ENCODE results near the gene PTPRG. TPM values are rescaled to one million over a fixed set of nuclear protein-coding genes. Genes with fewer than 3 reads are reported as not detected.

PTPRG gene
- total RNA-seq, 1 donor from 2014 or later, result 80.7 TPM

- Mint-ChIP-seq H3K4me3 (ENCODE audit: unreplicated experiment) (no peak overlapping the region), H3K4me1 (ENCODE audit: unreplicated experiment) (peaks cover 13% of the 10 kb centered on the region), H3K36me3 (ENCODE audit: low read depth, unreplicated experiment) (no peaks in the 10 kb centered on the region), H3K27me3 (ENCODE audit: unreplicated experiment) (no peaks in the 10 kb centered on the region), H3K27ac (ENCODE audit: unreplicated experiment) (no peak overlapping the region), H3K9me3 (ENCODE audit: unreplicated experiment) (no peaks in the 10 kb centered on the region)
- TF ChIP-seq CTCF (IDR thresholded peaks at IDR 0.05; ENCODE audit: unreplicated experiment), result no peak
- no peak for DNase-seq (ENCODE audit: low spot score)
Observed at GRCh38 chr3:61723038-61723437, 161.7 kb downstream of the PTPRG start.

GRCh38 chr3:61724183-61724582 lies 162.8 kb downstream of the PTPRG start:
- no peaks in the 10 kb centered on the region for H3K36me3 Mint-ChIP-seq (ENCODE audit: low read depth, unreplicated experiment)
- no peak overlapping the region for H3K27ac Mint-ChIP-seq (ENCODE audit: unreplicated experiment)
- DNase-seq (ENCODE audit: low spot score), result no peak
- no peak overlapping the region for H3K4me3 Mint-ChIP-seq (ENCODE audit: unreplicated experiment)
- H3K4me1 Mint-ChIP-seq (ENCODE audit: unreplicated experiment), result peaks cover 8% of the 10 kb centered on the region
- H3K27me3 Mint-ChIP-seq (ENCODE audit: unreplicated experiment), result no peaks in the 10 kb centered on the region
- no peak for TF ChIP-seq CTCF (IDR thresholded peaks at IDR 0.05; ENCODE audit: unreplicated experiment)
- no peaks in the 10 kb centered on the region for H3K9me3 Mint-ChIP-seq (ENCODE audit: unreplicated experiment)

- no peak for DNase-seq (ENCODE audit: low spot score)
- no peaks in the 10 kb centered on the region for H3K9me3 Mint-ChIP-seq (ENCODE audit: unreplicated experiment)
- no peaks in the 10 kb centered on the region for H3K36me3 Mint-ChIP-seq (ENCODE audit: low read depth, unreplicated experiment)
- H3K4me3 Mint-ChIP-seq (ENCODE audit: unreplicated experiment), result no peak overlapping the region
- no peak overlapping the region for H3K27ac Mint-ChIP-seq (ENCODE audit: unreplicated experiment)
- peaks cover 4% of the 10 kb centered on the region for H3K4me1 Mint-ChIP-seq (ENCODE audit: unreplicated experiment)
- TF ChIP-seq CTCF (IDR thresholded peaks at IDR 0.05; ENCODE audit: unreplicated experiment), result no peak
- peaks cover under 1% of the 10 kb centered on the region for H3K27me3 Mint-ChIP-seq (ENCODE audit: unreplicated experiment)
Observed at GRCh38 chr3:61724801-61725200, 163.4 kb downstream of the PTPRG start.

GRCh38 chr3:61725851-61726333 lies 164.5 kb downstream of the PTPRG start:
- H3K27me3 Mint-ChIP-seq (ENCODE audit: unreplicated experiment), result peaks cover 1% of the 10 kb centered on the region
- H3K9me3 Mint-ChIP-seq (ENCODE audit: unreplicated experiment), result no peaks in the 10 kb centered on the region
- no peak overlapping the region for H3K27ac Mint-ChIP-seq (ENCODE audit: unreplicated experiment)
- no peaks in the 10 kb centered on the region for H3K36me3 Mint-ChIP-seq (ENCODE audit: low read depth, unreplicated experiment)
- peaks cover 10% of the 10 kb centered on the region for H3K4me1 Mint-ChIP-seq (ENCODE audit: unreplicated experiment)
- H3K4me3 Mint-ChIP-seq (ENCODE audit: unreplicated experiment), result no peak overlapping the region
- no peak for DNase-seq (ENCODE audit: low spot score)
- no peak for TF ChIP-seq CTCF (IDR thresholded peaks at IDR 0.05; ENCODE audit: unreplicated experiment)

- no peaks in the 10 kb centered on the region for H3K36me3 Mint-ChIP-seq (ENCODE audit: low read depth, unreplicated experiment)
- H3K4me1 Mint-ChIP-seq (ENCODE audit: unreplicated experiment), result peaks cover 12% of the 10 kb centered on the region
- H3K4me3 Mint-ChIP-seq (ENCODE audit: unreplicated experiment), result no peak overlapping the region
- H3K9me3 Mint-ChIP-seq (ENCODE audit: unreplicated experiment), result no peaks in the 10 kb centered on the region
- DNase-seq (ENCODE audit: low spot score), result no peak
- peaks cover 1% of the 10 kb centered on the region for H3K27me3 Mint-ChIP-seq (ENCODE audit: unreplicated experiment)
- no peak for TF ChIP-seq CTCF (IDR thresholded peaks at IDR 0.05; ENCODE audit: unreplicated experiment)
- H3K27ac Mint-ChIP-seq (ENCODE audit: unreplicated experiment), result no peak overlapping the region
Observed at GRCh38 chr3:61727435-61727834, 166.1 kb downstream of the PTPRG start.

All from endothelial cell (in vitro differentiated cells).